Urothelium cell line (cell line): ENCODE measurements around the gene SSNA1.

Source experiments
- DNase-seq: peaks from one replicate; pipeline ENCODE4 v3.0.0; 2011; ENCODE audit warnings: low spot score, mixed read lengths
- FAIRE-seq: peaks from 2 replicates; lab custom pipeline; 2011; peaks lifted over from hg19 to GRCh38; lab: Jason Lieb, UNC

SSNA1 gene

GRCh38 chr9:137180491-137180890, 8.0 kb upstream of the SSNA1 start:
- FAIRE-seq: no peak

DNA sequence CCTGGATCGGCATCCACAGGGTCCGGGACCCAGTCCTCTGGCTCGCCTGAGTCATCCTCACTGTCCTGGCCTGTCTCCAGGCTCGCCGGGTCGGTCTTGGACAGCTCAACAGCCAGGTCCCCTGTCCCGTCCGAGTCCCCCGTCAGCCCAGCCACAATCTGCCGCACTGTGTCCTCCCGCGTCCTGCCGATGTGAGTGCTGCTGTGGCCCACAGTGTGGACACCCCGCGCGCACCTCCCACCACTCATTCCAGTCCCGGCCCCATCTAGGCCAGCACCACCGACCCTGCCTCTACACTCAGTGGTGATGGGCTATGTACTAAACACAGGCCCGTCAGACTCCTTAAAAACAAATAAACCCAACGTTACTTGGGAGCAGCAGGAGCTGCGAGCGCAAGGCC, 6.8 kb upstream of the SSNA1 start:
- FAIRE-seq (no peak), DNase-seq (no peak)

More at GRCh38 chr9:137180491-137180890, 8.0 kb upstream of the SSNA1 start:
- no peak for DNase-seq

DNA sequence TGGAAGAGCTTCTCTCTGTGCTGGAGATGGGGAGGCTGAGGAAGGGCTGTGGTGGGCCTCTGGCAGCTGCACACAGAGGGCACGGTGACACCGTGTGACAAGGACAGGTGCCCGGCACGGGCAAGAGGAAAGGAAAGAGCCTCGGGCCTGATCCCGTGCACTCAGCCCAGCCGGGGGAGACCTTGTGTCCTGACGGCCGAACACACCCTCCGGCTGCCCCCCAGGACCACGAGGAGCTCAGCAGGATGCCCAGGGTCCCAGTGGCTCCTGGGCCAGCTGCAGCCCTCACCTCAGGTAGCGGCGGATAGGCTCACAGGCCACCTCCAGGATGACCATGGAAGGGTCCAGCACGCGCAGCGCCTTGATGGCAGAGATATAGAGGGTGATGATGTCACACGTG, 5.6 kb upstream of the SSNA1 start:
- FAIRE-seq (no peak), DNase-seq (no peak)

- FAIRE-seq: no peak
- DNase-seq: no peak
Observed at GRCh38 chr9:137183980-137184595, 4.4 kb upstream of the SSNA1 start.

DNA sequence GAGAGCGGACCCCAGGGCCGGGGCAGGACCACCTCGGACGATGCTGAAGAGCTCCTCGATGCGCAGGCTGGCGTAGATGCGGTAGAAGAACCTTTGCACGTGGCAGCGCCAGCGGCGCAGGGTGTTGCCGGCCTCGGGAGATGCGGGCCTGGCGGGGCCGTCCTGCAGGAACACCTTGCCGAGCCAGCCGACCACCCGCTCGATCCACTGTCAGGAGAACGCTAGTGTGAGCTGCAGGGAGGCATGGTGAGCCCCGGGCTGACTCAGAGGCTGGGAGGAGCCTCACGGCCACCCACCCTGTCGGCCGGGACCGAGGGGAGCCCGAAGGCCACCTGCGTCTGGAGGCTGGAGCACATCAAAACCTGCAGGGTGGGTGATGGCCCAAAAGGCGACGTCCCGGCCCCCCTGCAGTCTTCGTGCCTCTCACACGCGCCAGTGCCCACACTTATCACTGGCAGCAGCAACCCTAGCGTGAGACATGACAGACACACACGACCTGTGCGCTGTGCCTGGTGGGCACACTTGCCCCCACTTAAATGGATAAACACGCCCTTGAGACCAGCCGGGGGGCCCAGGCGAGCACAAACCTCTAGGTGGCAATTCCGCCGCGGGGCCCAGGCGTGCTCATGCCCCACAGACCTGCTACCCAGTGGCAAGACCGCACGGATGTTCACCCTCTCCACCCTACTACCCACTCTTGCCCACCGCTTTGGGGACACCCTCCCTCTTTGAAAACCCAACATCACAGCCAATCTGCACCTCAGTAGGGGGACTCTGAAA, 3.4 kb upstream of the SSNA1 start:
- DNase-seq (no peak), FAIRE-seq (no peak)

DNA sequence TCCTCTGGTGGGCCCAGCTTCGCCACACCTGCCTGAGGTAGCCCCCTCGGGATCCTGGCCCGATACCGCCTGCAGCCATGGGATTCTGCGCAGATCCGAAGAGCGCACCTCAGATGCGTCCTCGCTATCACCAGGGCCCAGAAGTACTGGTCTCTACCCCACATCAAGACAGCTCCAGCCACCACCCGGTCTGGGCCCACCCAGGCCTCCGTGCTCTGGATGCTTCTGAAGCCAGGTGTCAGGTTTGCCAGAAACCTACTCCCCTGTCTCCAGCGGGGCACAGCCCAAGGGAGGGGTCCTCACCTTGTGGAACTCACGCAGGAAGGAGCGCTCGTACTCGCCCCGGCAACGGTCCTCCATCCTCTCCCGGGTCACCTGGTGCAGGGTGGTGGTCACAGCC, 2.6 kb upstream of the SSNA1 start:
- no peak for DNase-seq
- FAIRE-seq: no peak

DNA sequence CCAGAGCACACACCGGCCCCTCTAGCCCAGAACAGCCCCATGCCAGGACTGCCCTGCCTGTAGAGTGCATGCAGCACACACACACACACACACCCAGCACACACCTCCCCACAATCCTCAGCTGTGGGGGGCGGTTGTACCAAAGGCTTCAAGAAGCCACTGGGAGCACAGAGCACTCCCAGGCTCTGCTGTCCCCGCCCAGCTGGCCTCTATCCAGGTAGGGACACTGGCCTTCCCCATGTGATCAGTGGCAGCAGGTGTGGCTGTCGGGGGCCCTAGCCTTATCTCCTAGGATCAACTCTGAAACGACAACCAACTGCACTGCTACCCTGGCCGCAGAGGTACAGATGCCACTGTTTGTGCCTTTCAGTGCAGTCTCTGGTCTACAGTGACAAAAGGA, 2.1 kb upstream of the SSNA1 start:
- FAIRE-seq: no peak

DNA sequence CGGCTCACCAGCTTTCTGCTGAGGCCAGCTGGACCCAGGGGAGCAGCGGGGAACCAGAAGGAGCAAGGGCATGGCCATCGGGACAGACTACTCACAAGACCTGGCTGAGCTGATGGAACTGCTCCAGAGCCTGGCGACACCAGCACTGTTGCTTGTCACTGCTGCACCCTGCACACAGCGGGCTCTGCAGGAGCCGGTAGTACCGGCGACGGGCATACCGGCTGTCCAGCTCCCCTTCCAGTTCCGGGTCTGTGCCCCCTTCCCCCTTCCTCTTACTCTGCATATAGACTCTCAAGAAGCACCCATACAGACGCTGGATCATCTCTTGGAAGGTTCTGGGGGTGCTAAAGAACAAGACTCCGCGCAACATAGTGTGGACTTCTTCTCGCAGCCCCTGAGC, 1.1 kb upstream of the SSNA1 start:
- no peak for FAIRE-seq
- DNase-seq: no peak

More for the DNA sequence above, 2.1 kb upstream of the SSNA1 start:
- DNase-seq: no peak

GRCh38 chr9:137188086-137188489, 388 bp upstream of the SSNA1 start:
- DNase-seq: no peak
- no peak for FAIRE-seq

GRCh38 chr9:137189297-137190295, 1.1 kb downstream of the SSNA1 start:
- DNase-seq (no peak), FAIRE-seq (no peak)

DNA sequence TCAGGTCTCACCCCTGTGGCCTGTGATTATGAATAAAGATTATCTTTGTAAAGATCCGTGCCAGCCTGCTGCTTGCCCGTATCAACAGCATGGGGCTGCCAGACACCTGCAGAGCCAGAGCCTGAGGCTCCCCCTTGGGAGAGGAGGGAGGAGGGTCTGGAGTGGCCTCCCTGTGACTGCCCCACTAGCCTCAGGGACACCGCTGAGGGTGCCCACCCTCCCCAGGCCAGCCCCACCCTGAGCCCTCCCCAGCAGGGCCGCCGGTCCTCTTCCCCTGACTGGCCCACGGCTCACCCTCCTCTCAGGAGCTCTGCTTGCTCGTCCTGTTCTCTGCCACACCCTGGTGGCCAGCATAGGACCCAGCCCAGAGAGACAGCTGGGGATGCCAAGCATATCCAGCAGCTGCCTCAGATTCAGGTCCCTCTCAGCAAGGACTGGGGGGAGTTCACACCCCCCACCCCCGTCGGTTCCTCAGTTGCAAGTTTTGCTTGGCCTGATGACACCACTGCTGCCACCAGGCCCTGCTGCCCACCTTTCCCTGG, 1.9 kb downstream of the SSNA1 start:
- FAIRE-seq (no peak), DNase-seq (no peak)

GRCh38 chr9:137191245-137191644, 2.8 kb downstream of the SSNA1 start:
- DNase-seq (no peak), FAIRE-seq (no peak)

DNA sequence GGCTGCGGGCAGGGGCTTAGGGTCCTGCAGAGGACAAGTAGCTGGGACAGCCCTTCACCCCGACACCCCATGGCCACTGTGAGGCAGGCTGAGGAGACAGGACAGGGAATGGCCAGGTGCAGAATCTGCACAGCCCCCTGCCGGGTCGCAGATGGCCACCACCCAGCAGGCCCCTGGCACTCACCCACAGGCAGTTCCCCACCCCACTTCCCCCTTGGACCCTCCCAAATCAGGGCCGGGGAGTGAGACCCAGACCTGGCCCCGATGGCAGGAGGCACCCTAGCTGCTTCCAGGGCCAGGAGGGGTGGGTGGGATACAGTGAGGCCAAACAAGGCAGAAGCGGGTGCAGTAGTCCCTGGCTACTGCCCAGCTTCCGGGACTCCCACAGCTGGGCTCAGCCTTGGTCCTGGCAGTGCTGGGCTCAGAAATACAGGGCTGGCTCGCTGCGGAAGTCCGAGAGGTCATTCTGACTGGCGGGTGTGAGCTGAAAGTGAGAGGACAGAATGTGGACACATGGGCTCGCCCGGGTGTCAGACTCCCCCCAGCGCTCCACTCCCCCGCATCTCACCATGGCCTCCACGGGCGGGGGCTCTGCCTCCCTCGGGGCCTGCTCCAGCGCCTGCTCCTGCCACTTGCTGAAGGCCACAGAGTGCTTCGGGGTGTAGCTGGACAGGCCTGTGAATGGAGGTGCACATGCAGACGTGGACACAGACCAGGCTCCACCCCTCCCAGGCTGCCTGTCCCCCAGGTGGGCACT, 3.4 kb downstream of the SSNA1 start:
- no peak for FAIRE-seq

GRCh38 chr9:137192448-137192780, 3.9 kb downstream of the SSNA1 start:
- DNase-seq (no peak), FAIRE-seq (no peak)

More for the DNA sequence above, 3.4 kb downstream of the SSNA1 start:
- DNase-seq: no peak

GRCh38 chr9:137192859-137193258, 4.4 kb downstream of the SSNA1 start:
- DNase-seq (no peak), FAIRE-seq (no peak)

- DNase-seq: no peak
- no peak for FAIRE-seq
Observed at GRCh38 chr9:137193771-137194170, 5.3 kb downstream of the SSNA1 start.

- no peak for FAIRE-seq
Observed at GRCh38 chr9:137194388-137194787, 5.9 kb downstream of the SSNA1 start.

DNA sequence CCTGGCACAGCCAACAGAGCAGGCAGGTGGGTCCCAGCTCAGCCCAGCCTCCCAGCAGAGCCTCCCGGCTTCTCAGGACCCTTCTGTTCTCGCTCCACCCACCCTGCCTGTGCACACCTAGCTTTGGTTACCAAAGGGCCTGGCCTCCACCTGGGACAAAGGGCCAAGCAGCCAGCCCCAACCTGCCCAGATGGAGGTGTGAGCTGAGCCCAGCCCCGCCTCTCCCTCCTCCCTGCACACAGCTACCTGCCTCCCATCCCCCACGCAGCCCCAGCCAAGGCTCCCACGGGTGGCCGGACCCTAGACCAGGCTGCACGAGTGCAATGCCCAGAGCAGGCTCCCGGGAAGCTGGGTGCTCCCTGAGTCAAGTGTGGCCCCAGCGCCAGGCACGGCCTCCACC, 6.4 kb downstream of the SSNA1 start:
- no peak for DNase-seq
- no peak for FAIRE-seq

More at GRCh38 chr9:137194388-137194787, 5.9 kb downstream of the SSNA1 start:
- DNase-seq: no peak

DNA sequence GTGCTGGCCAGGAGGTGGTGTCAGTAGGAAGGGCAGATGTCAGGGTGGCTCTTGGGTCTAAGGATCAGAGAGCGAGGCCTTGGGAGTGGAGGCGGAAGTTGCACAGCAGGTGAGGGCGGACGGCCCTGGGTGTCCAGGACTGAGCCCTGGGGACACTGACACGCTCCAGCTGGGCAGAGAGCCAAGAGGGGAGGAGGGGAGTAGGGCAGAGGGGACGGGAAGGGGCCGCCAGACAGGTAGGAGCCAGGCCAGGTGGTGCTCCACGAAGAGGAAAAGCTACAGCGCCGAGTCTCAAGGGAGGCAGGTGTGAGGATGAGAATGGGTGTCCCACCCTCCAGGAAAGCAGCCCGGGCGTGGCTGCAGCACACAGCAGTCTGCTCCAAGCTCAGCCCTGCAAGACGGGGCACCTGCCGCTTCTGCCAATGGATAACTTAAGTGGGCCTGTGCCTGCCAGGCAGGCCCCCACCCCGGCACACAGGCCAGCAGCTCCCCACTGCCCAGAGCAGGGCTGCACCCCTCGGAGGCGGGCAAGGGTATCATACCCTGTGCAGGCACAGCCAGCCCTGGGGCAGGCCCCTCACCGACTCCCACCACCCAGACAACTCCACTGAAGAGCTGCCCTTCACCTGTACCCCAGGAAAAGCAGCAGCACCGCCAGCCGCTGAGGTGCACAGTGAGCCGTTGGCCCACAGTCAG, 7.2 kb downstream of the SSNA1 start:
- DNase-seq (no peak), FAIRE-seq (no peak)
